HG03439 (cell line): ENCODE data around the gene HDGFL3.
"Not testable (repeated sequence)": the region's sequence is repeated elsewhere in the genome, so short reads cannot be mapped to it uniquely, and the experiment has no call there.

ENCODE experiments used
- ATAC-seq: cut with Tn5 transposase; IDR thresholded peaks from one replicate; pipeline ENCODE4 v1.9.1; 2021; ENCODE audit warnings: mild to moderate bottlenecking, moderate library complexity; ENCODE audit not compliant: unreplicated experiment

Gene HDGFL3

DNA sequence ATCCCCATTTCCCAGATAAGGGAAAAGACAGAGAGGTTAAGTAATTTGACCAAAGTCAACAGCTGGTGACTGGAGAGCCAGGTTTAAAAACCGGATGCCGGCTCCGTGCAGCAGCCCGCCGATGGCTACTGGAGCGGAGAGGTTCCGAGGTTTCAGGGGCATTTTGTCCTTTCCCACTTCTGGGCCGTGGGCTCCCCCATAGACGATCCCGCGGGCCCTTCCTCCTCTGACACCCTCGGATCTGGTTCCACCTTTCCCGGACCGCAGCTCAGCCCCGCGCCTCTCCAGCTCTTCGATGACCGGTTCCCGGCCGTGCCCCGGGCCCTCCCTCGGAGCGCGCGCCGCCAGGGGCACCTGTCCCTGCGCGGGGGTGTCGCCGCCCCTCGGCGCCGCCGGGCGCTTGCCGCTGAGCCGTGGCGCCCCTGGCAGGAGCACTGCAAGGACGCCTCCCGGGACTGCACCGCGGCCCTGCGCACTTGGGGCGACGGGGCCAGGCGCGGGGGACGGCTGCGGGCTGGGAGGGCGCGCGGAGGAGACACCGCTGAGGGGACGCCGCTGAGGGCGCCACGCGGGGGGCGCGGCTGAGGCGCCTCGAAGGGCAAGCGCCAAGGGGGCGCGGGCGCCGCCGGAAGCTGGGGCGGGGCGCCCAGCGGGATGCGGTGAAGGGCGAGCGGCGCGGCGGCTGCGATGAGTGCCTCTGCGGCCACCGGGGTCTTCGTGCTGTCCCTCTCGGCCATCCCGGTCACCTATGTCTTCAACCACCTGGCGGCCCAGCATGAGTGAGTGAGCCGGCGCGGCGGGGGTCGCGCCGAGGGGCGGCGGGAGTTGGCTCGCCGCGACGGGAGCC lies 100.4 kb downstream of the HDGFL3 start, which contains the start of gene TM6SF1:
TSS of gene TM6SF1 (plus strand) at position 652 of the 847 bp plus-strand sequence. CDS start at position 688, 36 bp downstream.
- ATAC-seq, result no peak

- no peak for ATAC-seq
These were observed 102.2 kb downstream of the HDGFL3 start for GRCh38 chr15:83105440-83105839.

GRCh38 chr15:83104141-83104540 lies 103.5 kb downstream of the HDGFL3 start:
- ATAC-seq, result no peak

- no peak for ATAC-seq
These were observed 105.3 kb downstream of the HDGFL3 start for GRCh38 chr15:83102346-83102745.

- no peak for ATAC-seq
These were observed 107.5 kb downstream of the HDGFL3 start for GRCh38 chr15:83100097-83100646.

DNA sequence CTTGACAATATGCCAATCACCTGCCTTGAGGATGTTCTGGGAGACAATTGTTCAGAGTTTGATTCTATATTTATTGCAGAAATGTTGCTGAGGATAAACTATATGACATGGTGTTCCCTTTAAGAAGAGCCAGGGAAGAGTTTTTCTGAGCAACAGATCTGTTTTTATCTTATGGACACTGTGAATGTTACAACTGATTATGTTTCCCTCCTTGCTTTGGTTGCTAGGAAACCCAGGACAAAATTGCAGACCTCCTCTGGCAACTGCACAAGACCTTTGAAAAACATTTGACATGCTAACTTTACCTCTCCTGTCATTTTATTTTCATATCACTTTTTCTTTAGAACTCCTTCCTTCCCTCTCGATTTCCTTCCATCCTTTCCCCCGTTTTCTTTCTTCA lies 108.3 kb downstream of the HDGFL3 start:
- ATAC-seq, result no peak

DNA sequence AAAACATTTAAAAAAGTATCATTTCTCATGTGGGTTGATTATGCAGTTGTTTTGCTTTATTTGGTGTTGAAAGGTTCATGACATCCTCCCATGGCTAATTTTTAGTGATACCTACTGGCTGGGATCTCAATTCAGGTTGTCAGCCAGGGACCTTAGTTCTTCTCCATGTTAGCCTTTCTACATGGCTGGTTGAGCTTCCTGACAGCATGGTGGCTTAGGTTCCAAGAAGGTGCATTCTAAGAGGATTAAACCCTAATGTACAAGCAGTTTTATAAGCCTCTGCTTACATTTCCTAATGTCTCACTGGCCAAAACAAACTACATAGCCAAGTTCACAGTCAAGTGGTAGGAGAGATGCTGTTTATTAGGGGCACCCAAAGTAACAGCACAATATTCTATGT lies 109.5 kb downstream of the HDGFL3 start:
- ATAC-seq, result no peak

DNA sequence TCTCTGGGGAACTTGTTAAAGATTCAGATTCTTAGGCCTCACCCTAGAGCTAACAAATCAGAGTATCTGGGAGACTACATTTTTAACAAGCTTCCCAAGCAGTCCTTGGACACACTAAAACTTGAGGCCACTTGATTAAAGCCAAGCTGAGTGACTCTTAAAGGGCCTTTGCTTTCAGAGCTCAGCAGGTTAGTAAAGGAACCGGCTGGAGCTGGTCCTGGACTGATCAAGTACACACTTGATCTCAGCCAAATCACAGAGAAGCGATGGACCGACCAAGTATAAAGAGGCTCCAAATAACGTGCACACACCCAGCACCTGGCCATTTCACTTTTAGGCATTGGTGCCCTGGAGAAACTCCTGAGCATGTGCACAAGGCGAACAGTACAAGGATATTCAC lies 113.0 kb downstream of the HDGFL3 start:
- no peak for ATAC-seq

DNA sequence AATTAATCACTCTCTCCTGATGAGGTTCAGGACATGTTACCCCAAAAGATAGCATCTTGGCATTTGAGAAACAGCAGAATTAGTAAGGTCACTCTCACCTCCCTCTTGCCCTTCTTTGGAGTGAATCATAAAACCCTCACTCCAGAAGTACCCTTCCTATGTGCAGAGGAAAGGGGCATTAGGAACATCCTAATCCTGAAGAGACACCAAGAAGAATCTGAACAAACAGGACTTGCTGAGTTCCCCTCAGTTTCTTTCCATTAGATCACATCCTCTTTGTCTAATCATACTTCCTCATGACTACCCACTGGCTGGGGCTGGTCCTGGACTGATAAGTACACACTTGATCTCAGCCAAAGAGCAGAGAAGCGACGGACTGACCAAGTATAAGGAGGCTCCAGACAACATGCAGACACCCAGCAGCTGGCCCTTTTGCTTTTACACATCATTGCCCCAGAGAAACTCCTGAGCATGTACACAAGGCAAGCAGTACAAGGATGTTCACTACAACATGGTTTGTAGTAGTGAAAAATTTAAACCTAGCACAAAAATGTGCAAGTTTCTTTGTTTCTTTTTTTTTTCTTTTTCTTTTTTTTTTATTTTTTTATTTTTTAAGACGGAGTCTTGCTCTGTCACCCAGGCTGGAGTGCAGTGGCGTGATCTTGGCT lies 115.2 kb downstream of the HDGFL3 start:
- ATAC-seq, result no peak

DNA sequence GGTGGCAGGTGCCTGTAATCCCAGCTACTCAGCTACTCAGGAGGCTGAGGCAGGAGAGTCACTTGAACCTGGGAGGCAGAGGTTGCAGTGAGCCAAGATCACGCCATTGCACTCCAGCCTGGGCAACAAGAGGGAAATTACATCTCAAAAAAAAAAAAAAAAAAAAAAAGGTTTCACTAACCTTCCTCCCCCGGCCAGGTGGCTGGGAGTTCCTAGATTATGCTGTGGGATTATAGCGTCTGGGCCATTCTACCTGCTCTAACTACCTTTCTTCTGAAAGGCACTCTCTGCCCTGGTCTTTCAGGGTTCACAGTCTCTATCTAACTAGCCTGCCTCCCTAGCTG lies 115.7 kb downstream of the HDGFL3 start:
- ATAC-seq, result not testable (repeated sequence)

DNA sequence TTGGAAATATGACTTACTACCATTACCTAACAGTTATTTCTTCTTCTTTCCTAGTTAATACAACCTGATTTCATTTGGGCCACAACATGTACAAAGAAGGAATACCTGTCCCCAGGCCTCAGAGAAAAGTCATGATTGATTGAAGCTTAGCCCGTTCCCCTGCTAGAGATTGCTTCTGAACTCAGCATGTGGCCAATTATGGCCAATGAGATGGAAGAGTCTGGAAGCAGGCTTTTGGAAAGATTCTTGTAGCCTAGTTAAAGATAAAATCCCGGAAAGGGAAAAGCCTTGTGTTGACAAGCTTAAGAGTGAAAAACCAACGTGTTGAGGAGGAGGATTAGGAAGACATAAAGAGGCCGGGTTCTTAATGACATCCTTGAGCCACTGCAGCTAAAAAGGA lies 117.2 kb downstream of the HDGFL3 start:
- ATAC-seq, result no peak

- ATAC-seq, result no peak
These were observed 118.7 kb downstream of the HDGFL3 start for GRCh38 chr15:83088876-83089275.

DNA sequence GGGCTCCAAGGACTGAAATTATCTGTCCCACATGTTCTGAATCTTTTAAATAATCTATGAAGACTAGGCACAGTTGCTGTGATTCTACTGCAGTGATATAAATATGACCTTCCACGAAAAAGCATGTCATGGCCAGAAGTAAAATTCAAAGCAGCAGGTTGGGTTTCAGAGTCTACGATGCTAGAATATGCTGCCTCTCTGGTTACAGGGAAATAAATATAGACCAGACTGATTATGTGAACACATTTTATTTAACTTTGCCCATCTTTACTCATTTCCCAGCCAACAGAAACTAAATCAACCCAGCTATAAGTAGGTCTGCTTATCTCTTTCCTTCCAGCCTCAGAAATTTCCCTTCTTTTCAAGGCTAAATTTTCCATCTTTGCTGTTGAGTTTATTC lies 120.0 kb downstream of the HDGFL3 start:
- no peak for ATAC-seq

GRCh38 chr15:83085864-83086552 lies 121.6 kb downstream of the HDGFL3 start:
- ATAC-seq, result not testable (repeated sequence)

DNA sequence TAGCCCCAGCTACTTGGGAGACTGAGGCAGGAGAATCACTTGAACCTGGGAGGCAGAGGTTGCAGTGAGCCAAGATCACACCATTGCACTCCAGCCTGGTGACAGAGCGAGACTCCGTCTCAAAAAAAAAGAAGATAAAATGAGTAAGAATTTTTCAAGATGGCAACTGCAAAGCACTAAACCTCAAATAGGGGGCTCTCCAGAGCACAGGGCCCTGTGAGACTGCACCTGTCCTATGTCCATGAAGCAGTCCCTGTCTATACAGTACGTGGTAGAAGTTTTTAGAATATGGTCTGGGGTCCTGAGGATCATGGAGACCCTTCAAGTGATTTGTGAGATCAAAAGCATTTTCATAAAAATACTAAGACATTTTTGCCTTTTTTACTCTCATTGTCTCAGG lies 122.2 kb downstream of the HDGFL3 start:
- not testable (repeated sequence) for ATAC-seq

DNA sequence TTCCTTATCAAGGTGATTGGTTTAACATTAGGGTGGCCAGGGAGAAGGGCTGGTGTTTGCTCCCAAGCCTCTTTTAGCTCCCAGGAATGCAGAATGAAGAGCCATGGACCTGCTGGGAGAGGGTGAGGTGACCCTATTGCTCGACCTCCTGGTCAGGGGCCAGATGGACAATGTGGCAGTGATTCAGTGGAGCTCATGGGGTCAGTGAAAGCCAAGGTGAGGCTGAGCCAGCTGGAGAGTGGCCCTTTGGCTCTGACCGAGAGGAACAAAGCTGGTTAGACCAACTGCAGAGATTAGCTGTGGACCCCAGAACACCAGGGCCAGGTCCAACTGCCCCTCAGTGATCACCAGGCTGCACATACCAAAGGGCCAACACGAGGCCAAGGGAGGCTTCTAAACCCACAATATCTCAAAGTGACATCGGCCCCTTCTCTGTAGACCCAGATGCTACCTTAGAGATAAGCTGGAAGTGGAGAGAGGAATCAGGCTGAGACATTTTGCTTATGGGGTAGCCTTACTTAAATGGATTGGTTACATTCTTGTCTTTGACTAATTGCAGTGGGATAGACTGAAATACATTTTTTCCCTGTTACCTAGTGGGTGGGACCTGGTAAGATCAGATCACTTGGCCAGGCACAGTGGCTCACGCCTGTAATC lies 124.8 kb downstream of the HDGFL3 start:
- no peak for ATAC-seq

DNA sequence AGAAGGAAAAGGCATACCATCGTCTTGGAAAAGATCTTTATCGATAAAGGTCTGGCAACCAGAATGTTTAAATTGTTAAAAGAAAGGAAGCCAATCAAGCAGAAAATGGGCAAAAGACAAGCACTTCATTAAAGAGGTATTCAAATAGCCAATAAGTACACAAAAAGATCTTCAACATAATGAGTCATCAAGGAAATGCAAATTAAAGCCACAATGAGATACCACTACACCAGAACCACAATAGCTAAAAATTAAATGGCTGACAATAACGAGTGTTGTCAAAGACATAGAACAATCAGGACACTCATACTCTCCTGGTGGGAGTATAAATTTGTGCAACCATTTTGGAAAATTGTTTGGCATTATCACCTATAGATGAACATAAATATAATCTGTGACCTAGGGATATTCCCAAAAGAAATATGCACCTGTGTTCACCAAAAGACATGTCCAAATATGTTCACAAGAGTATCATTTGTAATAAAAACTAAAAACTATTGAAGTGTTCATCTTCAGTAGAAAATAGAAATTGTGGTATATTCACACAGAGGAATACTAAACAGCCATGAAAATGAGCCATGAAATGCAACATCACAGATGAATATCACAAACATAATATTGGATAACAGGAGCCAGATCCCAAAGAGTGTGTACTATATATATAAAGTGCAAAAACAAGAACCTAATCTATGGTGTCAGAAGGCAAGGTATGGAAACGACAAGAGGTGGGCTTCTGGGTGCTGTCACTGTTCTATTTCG lies 126.2 kb downstream of the HDGFL3 start:
- no peak for ATAC-seq

DNA sequence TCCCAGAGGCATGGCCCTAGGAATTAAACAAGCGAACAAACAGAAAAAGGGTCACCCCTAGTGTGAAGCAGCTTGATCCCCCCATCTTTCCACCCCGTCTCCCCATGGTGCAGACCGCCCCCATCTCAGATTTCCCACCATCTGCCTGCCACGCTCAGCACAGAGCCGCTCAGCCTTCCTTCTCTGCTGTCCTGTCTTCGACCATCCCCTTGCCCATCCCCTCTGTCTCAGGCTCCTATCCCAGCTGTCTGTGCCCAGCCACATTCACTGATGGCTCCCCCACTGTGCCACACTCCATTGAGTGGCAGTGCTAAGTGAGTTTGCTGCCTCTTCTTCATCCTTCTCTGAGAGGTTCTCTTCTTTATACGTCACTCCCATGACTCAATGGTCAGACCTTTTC lies 128.9 kb downstream of the HDGFL3 start:
- no peak for ATAC-seq
